ENCODE results near the gene KIAA0040.
"Not testable (repeated sequence)": the region's sequence is repeated elsewhere in the genome, so short reads cannot be mapped to it uniquely, and the experiment has no call there.

KIAA0040 gene

DNA sequence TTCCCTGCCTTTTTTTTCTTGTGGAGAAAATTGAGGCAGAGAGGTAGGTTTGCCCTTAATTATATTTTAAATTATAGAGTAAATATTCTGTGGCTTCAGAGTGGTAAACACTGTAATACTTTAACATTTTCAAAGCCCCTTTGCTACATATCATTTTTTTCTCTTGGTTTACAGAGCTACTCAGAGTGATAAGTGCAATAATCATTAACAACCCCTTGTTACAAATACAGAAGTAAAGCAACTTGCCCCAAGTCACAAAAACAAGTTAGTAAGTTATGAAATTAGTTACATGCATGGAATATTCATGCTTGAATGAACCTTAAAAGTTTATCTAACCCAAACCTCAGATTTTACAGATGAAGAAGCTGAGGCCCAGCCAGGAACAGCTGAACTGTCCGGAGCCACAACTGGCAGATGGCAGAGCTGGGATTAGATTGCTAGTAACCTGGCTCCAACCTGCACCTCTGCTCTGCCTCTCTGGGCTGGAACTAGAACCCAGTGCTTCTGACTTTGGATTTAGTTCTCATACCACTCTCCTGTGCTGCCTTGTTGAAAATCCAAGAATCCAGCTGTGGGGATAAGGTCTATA, 76.3 kb downstream of the KIAA0040 start:
- TF ChIP-seq TOX (CRISPR knock-in tag; IDR thresholded peaks at IDR 0.05; ENCODE audit: borderline replicate concordance), result no peak
- TF ChIP-seq, protein P1, sequence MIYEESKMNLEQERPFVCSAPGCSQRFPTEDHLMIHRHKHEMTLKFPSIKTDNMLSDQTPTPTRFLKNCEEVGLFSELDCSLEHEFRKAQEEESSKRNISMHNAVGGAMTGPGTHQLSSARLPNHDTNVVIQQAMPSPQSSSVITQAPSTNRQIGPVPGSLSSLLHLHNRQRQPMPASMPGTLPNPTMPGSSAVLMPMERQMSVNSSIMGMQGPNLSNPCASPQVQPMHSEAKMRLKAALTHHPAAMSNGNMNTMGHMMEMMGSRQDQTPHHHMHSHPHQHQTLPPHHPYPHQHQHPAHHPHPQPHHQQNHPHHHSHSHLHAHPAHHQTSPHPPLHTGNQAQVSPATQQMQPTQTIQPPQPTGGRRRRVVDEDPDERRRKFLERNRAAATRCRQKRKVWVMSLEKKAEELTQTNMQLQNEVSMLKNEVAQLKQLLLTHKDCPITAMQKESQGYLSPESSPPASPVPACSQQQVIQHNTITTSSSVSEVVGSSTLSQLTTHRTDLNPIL (CRISPR knock-in tag; IDR thresholded peaks at IDR 0.05; ENCODE audit: low read depth), result no peak
- no peak for TF ChIP-seq BACH2 (CRISPR knock-in tag; IDR thresholded peaks at IDR 0.05; ENCODE audit: borderline replicate concordance)
- TF ChIP-seq ZNF565 (CRISPR knock-in tag; conservative IDR thresholded peaks at IDR 0.05; ENCODE audit: low read depth), result no peak
- no peak for TF ChIP-seq ZNF70 (CRISPR knock-in tag; IDR thresholded peaks at IDR 0.05)
- TF ChIP-seq ESRRG (CRISPR knock-in tag; IDR thresholded peaks at IDR 0.05), result no peak
- no peak for TF ChIP-seq OSR1 (CRISPR knock-in tag; IDR thresholded peaks at IDR 0.05)
- no peak for TF ChIP-seq ZFP30 (CRISPR knock-in tag; IDR thresholded peaks at IDR 0.05)
- TF ChIP-seq ZC3H10 (CRISPR knock-in tag; IDR thresholded peaks at IDR 0.05), result no peak
- no peak for TF ChIP-seq ISL1 (CRISPR knock-in tag; IDR thresholded peaks at IDR 0.05)
- TF ChIP-seq, protein P2, sequence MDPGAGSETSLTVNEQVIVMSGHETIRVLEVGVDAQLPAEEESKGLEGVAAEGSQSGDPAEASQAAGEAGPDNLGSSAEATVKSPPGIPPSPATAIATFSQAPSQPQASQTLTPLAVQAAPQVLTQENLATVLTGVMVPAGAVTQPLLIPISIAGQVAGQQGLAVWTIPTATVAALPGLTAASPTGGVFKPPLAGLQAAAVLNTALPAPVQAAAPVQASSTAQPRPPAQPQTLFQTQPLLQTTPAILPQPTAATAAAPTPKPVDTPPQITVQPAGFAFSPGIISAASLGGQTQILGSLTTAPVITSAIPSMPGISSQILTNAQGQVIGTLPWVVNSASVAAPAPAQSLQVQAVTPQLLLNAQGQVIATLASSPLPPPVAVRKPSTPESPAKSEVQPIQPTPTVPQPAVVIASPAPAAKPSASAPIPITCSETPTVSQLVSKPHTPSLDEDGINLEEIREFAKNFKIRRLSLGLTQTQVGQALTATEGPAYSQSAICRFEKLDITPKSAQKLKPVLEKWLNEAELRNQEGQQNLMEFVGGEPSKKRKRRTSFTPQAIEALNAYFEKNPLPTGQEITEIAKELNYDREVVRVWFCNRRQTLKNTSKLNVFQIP (CRISPR knock-in tag; IDR thresholded peaks at IDR 0.05; ENCODE audit: borderline replicate concordance, low read depth), result no peak
- TF ChIP-seq CSDC2 (CRISPR knock-in tag; IDR thresholded peaks at IDR 0.05), result no peak
- TF ChIP-seq, protein P3, sequence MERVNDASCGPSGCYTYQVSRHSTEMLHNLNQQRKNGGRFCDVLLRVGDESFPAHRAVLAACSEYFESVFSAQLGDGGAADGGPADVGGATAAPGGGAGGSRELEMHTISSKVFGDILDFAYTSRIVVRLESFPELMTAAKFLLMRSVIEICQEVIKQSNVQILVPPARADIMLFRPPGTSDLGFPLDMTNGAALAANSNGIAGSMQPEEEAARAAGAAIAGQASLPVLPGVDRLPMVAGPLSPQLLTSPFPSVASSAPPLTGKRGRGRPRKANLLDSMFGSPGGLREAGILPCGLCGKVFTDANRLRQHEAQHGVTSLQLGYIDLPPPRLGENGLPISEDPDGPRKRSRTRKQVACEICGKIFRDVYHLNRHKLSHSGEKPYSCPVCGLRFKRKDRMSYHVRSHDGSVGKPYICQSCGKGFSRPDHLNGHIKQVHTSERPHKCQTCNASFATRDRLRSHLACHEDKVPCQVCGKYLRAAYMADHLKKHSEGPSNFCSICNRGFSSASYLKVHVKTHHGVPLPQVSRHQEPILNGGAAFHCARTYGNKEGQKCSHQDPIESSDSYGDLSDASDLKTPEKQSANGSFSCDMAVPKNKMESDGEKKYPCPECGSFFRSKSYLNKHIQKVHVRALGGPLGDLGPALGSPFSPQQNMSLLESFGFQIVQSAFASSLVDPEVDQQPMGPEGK (CRISPR knock-in tag; IDR thresholded peaks at IDR 0.05; ENCODE audit: borderline replicate concordance), result no peak
- no peak for TF ChIP-seq ARNTL (CRISPR knock-in tag; IDR thresholded peaks at IDR 0.05; ENCODE audit: borderline replicate concordance, low read depth)
- TF ChIP-seq, protein P4, sequence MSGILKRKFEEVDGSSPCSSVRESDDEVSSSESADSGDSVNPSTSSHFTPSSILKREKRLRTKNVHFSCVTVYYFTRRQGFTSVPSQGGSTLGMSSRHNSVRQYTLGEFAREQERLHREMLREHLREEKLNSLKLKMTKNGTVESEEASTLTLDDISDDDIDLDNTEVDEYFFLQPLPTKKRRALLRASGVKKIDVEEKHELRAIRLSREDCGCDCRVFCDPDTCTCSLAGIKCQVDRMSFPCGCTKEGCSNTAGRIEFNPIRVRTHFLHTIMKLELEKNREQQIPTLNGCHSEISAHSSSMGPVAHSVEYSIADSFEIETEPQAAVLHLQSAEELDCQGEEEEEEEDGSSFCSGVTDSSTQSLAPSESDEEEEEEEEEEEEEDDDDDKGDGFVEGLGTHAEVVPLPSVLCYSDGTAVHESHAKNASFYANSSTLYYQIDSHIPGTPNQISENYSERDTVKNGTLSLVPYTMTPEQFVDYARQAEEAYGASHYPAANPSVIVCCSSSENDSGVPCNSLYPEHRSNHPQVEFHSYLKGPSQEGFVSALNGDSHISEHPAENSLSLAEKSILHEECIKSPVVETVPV (CRISPR knock-in tag; IDR thresholded peaks at IDR 0.05), result no peak
- TF ChIP-seq TCF4 (CRISPR knock-in tag; IDR thresholded peaks at IDR 0.05; ENCODE audit: borderline replicate concordance), result no peak
- no peak for TF ChIP-seq ZFP3 (CRISPR knock-in tag; IDR thresholded peaks at IDR 0.05)
- no peak for TF ChIP-seq GLIS3 (CRISPR knock-in tag; IDR thresholded peaks at IDR 0.05)
- no peak for TF ChIP-seq SNAI2 (CRISPR knock-in tag; IDR thresholded peaks at IDR 0.05)
- no peak for ATAC-seq

DNA sequence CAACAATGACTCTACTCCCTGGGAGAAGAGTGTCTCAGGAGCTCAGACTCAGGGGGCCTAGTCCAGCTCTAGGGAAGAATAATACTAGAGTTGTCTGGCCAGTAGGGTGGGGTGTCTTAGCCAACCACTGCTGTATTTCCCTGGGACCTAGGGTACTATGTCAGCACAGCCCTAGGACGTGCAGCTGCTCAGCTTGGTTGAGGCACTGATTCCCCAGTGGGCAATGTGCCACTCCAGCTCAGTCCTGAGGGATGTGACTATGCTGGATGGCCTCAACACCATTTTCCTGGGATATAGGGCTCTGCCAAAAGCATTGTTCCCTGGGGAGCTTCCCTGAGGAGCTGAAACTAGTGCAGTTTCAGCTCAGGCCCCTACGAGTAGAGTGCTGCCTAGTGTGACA, 77.6 kb downstream of the KIAA0040 start:
- no peak for TF ChIP-seq ZC3H10 (CRISPR knock-in tag; IDR thresholded peaks at IDR 0.05)
- TF ChIP-seq, protein P2 (CRISPR knock-in tag; IDR thresholded peaks at IDR 0.05; ENCODE audit: borderline replicate concordance, low read depth), result no peak
- no peak for TF ChIP-seq BACH2 (CRISPR knock-in tag; IDR thresholded peaks at IDR 0.05; ENCODE audit: borderline replicate concordance)
- TF ChIP-seq, protein P3 (CRISPR knock-in tag; IDR thresholded peaks at IDR 0.05; ENCODE audit: borderline replicate concordance), result no peak
- TF ChIP-seq TCF4 (CRISPR knock-in tag; IDR thresholded peaks at IDR 0.05; ENCODE audit: borderline replicate concordance), result no peak
- TF ChIP-seq ESRRG (CRISPR knock-in tag; IDR thresholded peaks at IDR 0.05), result no peak
- TF ChIP-seq, protein P5, sequence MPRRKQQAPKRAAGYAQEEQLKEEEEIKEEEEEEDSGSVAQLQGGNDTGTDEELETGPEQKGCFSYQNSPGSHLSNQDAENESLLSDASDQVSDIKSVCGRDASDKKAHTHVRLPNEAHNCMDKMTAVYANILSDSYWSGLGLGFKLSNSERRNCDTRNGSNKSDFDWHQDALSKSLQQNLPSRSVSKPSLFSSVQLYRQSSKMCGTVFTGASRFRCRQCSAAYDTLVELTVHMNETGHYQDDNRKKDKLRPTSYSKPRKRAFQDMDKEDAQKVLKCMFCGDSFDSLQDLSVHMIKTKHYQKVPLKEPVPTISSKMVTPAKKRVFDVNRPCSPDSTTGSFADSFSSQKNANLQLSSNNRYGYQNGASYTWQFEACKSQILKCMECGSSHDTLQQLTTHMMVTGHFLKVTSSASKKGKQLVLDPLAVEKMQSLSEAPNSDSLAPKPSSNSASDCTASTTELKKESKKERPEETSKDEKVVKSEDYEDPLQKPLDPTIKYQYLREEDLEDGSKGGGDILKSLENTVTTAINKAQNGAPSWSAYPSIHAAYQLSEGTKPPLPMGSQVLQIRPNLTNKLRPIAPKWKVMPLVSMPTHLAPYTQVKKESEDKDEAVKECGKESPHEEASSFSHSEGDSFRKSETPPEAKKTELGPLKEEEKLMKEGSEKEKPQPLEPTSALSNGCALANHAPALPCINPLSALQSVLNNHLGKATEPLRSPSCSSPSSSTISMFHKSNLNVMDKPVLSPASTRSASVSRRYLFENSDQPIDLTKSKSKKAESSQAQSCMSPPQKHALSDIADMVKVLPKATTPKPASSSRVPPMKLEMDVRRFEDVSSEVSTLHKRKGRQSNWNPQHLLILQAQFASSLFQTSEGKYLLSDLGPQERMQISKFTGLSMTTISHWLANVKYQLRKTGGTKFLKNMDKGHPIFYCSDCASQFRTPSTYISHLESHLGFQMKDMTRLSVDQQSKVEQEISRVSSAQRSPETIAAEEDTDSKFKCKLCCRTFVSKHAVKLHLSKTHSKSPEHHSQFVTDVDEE (CRISPR knock-in tag; IDR thresholded peaks at IDR 0.05), result no peak
- no peak for TF ChIP-seq ZFP30 (CRISPR knock-in tag; IDR thresholded peaks at IDR 0.05)
- no peak for TF ChIP-seq RARB (CRISPR knock-in tag; IDR thresholded peaks at IDR 0.05)
- TF ChIP-seq TOX (CRISPR knock-in tag; IDR thresholded peaks at IDR 0.05; ENCODE audit: borderline replicate concordance), result no peak
- TF ChIP-seq ZNF565 (CRISPR knock-in tag; conservative IDR thresholded peaks at IDR 0.05; ENCODE audit: low read depth), result no peak
- ATAC-seq, result no peak

DNA sequence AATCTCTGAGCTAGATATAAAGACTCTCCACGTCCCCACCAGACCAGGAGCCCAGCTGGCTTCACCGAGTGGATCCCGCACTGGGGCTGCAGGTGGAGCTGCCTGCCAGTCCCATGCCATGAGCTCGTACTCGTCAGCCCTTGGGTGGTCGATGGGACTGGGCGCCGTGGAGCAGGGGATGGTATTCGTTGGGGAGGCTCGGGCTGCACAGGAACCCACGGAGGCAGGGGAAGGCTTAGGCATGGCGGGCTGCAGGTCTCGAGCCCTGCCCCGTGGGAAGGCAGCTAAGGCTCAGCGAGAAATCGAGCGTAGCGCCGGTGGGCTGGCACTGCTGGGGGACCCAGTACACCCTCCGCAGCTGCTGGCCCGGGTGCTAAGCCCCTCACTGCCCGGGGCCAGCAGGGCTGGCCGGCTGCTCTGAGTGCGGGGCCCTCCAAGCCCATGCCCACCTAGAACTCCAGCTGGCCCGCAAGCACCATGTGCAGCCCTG, 84.2 kb downstream of the KIAA0040 start:
- not testable (repeated sequence) for ATAC-seq
